ENCODE measurements around the gene RHCG. TPM values are rescaled to one million over a fixed set of nuclear protein-coding genes. Genes with fewer than 3 reads are reported as not detected.

Gene RHCG
- total and polyA plus RNA-seq, 2 of the 13 experiments (the other 11 are each of a cell fraction or from before 2014, with no cell fraction given): not detected

DNA sequence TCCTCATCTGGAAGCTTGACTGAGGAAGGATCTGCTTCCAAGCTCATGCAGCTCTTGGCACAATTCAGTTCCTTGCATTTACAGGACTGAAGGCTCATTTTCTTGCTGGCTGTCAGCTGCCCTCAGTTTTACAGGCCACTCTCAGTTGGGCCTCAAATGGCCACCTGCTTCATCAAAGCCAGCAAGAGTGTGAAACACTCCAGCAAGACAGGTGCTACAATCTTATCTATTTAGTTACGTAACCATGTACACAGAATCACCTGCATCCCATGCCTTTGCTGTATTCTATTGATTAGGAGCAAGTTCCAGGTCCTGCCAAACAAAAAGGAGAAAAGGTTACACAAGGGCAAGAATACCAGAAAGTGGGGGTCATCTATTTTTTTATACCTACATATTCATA lies 40.8 kb downstream of the RHCG start (continued):
- TF ChIP-seq TP53 (CRISPR knock-in tag; conservative IDR thresholded peaks at IDR 0.05) (no peak), ZNF331 (CRISPR knock-in tag; IDR thresholded peaks at IDR 0.05) (0 out of 2 replicates have a peak, but pooled peaks have one; percentile 23), ZNF660 (CRISPR knock-in tag; IDR thresholded peaks at IDR 0.05; ENCODE audit: borderline replicate concordance, low read depth) (no peak), ZNF441 (CRISPR knock-in tag; IDR thresholded peaks at IDR 0.05; ENCODE audit: borderline replicate concordance) (peak; percentile 37; the same call in 1 of the 2 replicates), PLRG1 (conservative IDR thresholded peaks at IDR 0.05) (no peak), ZNF30 (CRISPR knock-in tag; IDR thresholded peaks at IDR 0.05) (peak; percentile 61; the same call in 1 of the 2 replicates), ZNF451 (CRISPR knock-in tag; IDR thresholded peaks at IDR 0.05) (peak; percentile 76; the same call in 1 of the 2 replicates), FOXC1 (CRISPR knock-in tag; IDR thresholded peaks at IDR 0.05; ENCODE audit: borderline replicate concordance) (peak; percentile 59; the same call in 1 of the 2 replicates), ZNF879 (CRISPR knock-in tag; IDR thresholded peaks at IDR 0.05) (0 out of 2 replicates have a peak, but pooled peaks have one; percentile 49), HNRNPLL (IDR thresholded peaks at IDR 0.05; ENCODE audit: low read depth, low read length, poor library complexity, severe bottlenecking) (no peak), ESRRA (CRISPR knock-in tag; IDR thresholded peaks at IDR 0.05; ENCODE audit: low read depth) (peak; percentile 77; the same call in 1 of the 2 replicates), JUND (CRISPR knock-in tag; IDR thresholded peaks at IDR 0.05) (peak; percentile 53; the same call in 1 of the 2 replicates), ZNF225 (CRISPR knock-in tag; IDR thresholded peaks at IDR 0.05) (no peak), ZNF510 (CRISPR knock-in tag; IDR thresholded peaks at IDR 0.05; ENCODE audit: low read depth) (no peak), BCL6 (CRISPR knock-in tag; IDR thresholded peaks at IDR 0.05) (peak; percentile 69; the same call in 1 of the 2 replicates), ZNF546 (CRISPR knock-in tag; conservative IDR thresholded peaks at IDR 0.05) (no peak), MIER2 (CRISPR knock-in tag; IDR thresholded peaks at IDR 0.05) (no peak), HOXA5 (CRISPR knock-in tag; IDR thresholded peaks at IDR 0.05) (no peak), HMG20A (CRISPR knock-in tag; IDR thresholded peaks at IDR 0.05; ENCODE audit: borderline replicate concordance) (peak; percentile 59), NFATC3 (CRISPR knock-in tag; IDR thresholded peaks at IDR 0.05) (no peak)
- TF ChIP-seq, protein P1, sequence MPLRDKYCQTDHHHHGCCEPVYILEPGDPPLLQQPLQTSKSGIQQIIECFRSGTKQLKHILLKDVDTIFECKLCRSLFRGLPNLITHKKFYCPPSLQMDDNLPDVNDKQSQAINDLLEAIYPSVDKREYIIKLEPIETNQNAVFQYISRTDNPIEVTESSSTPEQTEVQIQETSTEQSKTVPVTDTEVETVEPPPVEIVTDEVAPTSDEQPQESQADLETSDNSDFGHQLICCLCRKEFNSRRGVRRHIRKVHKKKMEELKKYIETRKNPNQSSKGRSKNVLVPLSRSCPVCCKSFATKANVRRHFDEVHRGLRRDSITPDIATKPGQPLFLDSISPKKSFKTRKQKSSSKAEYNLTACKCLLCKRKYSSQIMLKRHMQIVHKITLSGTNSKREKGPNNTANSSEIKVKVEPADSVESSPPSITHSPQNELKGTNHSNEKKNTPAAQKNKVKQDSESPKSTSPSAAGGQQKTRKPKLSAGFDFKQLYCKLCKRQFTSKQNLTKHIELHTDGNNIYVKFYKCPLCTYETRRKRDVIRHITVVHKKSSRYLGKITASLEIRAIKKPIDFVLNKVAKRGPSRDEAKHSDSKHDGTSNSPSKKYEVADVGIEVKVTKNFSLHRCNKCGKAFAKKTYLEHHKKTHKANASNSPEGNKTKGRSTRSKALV (CRISPR knock-in tag; IDR thresholded peaks at IDR 0.05): no peak
- TF ChIP-seq, protein P2, sequence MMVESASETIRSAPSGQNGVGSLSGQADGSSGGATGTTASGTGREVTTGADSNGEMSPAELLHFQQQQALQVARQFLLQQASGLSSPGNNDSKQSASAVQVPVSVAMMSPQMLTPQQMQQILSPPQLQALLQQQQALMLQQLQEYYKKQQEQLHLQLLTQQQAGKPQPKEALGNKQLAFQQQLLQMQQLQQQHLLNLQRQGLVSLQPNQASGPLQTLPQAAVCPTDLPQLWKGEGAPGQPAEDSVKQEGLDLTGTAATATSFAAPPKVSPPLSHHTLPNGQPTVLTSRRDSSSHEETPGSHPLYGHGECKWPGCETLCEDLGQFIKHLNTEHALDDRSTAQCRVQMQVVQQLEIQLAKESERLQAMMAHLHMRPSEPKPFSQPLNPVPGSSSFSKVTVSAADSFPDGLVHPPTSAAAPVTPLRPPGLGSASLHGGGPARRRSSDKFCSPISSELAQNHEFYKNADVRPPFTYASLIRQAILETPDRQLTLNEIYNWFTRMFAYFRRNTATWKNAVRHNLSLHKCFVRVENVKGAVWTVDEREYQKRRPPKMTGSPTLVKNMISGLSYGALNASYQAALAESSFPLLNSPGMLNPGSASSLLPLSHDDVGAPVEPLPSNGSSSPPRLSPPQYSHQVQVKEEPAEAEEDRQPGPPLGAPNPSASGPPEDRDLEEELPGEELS (CRISPR knock-in tag; IDR thresholded peaks at IDR 0.05): peak; percentile 40; the same call in 1 of the 2 replicates
- TF ChIP-seq, protein P3, sequence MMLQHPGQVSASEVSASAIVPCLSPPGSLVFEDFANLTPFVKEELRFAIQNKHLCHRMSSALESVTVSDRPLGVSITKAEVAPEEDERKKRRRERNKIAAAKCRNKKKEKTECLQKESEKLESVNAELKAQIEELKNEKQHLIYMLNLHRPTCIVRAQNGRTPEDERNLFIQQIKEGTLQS (CRISPR knock-in tag; IDR thresholded peaks at IDR 0.05): no peak
- TF ChIP-seq, protein P4, sequence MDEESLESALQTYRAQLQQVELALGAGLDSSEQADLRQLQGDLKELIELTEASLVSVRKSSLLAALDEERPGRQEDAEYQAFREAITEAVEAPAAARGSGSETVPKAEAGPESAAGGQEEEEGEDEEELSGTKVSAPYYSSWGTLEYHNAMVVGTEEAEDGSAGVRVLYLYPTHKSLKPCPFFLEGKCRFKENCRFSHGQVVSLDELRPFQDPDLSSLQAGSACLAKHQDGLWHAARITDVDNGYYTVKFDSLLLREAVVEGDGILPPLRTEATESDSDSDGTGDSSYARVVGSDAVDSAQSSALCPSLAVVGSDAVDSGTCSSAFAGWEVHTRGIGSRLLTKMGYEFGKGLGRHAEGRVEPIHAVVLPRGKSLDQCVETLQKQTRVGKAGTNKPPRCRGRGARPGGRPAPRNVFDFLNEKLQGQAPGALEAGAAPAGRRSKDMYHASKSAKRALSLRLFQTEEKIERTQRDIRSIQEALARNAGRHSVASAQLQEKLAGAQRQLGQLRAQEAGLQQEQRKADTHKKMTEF (CRISPR knock-in tag; IDR thresholded peaks at IDR 0.05): peak; percentile 49; the same call in 1 of the 2 replicates
- TF ChIP-seq, protein P5, sequence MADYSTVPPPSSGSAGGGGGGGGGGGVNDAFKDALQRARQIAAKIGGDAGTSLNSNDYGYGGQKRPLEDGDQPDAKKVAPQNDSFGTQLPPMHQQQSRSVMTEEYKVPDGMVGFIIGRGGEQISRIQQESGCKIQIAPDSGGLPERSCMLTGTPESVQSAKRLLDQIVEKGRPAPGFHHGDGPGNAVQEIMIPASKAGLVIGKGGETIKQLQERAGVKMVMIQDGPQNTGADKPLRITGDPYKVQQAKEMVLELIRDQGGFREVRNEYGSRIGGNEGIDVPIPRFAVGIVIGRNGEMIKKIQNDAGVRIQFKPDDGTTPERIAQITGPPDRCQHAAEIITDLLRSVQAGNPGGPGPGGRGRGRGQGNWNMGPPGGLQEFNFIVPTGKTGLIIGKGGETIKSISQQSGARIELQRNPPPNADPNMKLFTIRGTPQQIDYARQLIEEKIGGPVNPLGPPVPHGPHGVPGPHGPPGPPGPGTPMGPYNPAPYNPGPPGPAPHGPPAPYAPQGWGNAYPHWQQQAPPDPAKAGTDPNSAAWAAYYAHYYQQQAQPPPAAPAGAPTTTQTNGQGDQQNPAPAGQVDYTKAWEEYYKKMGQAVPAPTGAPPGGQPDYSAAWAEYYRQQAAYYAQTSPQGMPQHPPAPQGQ (CRISPR knock-in tag; IDR thresholded peaks at IDR 0.05; ENCODE audit: borderline replicate concordance): no peak
